Stimulated activated CD4-positive, alpha-beta T cell treated with anti-CD3 and anti-CD28 coated beads, Interleukin-4, amount 100 ng/mL, for 1 hour (primary cell): ENCODE results near the gene PTOV1.

ENCODE experiments used
- DNase-seq: peaks from one replicate; pipeline ENCODE4 v3.0.0-alpha.2; 2020

The PTOV1 gene

GRCh38 chr19:49892716-49893115, 41.8 kb downstream of the PTOV1 start:
- DNase-seq, result no peak

GRCh38 chr19:49894011-49894664, 43.2 kb downstream of the PTOV1 start:
- DNase-seq, result no peak

- DNase-seq, result peak; percentile 34
Measured at GRCh38 chr19:49894879-49895565, 44.1 kb downstream of the PTOV1 start.

- no peak for DNase-seq
Measured at GRCh38 chr19:49895566-49896297, 44.8 kb downstream of the PTOV1 start.

- peak; percentile 59 for DNase-seq
Measured at GRCh38 chr19:49896863-49897621, 46.1 kb downstream of the PTOV1 start, which contains the start of gene IL4I1. Gene IL4I1 (minus strand): TSS chr19:49896887. CDS start chr19:49896160, 727 bp downstream.

- no peak for DNase-seq
Measured at GRCh38 chr19:49904136-49904535, 53.2 kb downstream of the PTOV1 start.

GRCh38 chr19:49906879-49907564, 56.1 kb downstream of the PTOV1 start:
- no peak for DNase-seq

- no peak for DNase-seq
Measured at GRCh38 chr19:49907745-49908446, 56.9 kb downstream of the PTOV1 start.

GRCh38 chr19:49908480-49909420, 57.8 kb downstream of the PTOV1 start:
- no peak for DNase-seq

- DNase-seq, result no peak
Measured at GRCh38 chr19:49910179-49910578, 59.2 kb downstream of the PTOV1 start.
